Liver (tissue), 9 donors: ENCODE results near the gene GPR62. TPM values are rescaled to one million over a fixed set of nuclear protein-coding genes. Genes with fewer than 3 reads are reported as not detected.

Experiments used
- DNase-seq: peaks from one replicate; pipeline ENCODE4 v3.0.0-alpha.2; 2017; ENCODE audit warnings: low spot score
- H3K27ac ChIP-seq, 2 donors: one replicate each; pipeline ENCODE4 v1.7.0; 2013; ENCODE audit warnings: inconsistent platforms in 2 of 2, low read length in 2 of 2, control low read depth in 1 of 2, low read depth in 1 of 2, mild to moderate bottlenecking in 1 of 2
- H3K27me3 ChIP-seq, 4 donors: one replicate each; pipeline versions ENCODE4 v1.6.1 to v1.7.0; 2013; ENCODE audit warnings: low read length in 3 of 4, inconsistent platforms in 1 of 4, mild to moderate bottlenecking in 1 of 4, moderate library complexity in 1 of 4; ENCODE audit not compliant: control insufficient read depth in 4 of 4, insufficient read depth in 4 of 4
- H3K36me3 ChIP-seq, 4 donors: one replicate each; pipeline versions ENCODE4 v1.6.1 to v1.7.0; 2013; ENCODE audit warnings: low read length in 3 of 4, mild to moderate bottlenecking in 3 of 4, low read depth in 1 of 4, moderate library complexity in 1 of 4; ENCODE audit not compliant: control insufficient read depth in 4 of 4, insufficient read depth in 3 of 4
- H3K4me1 ChIP-seq, 4 donors: one replicate each; pipeline versions ENCODE4 v1.6.1 to v1.7.0; 2013; ENCODE audit warnings: low read length in 3 of 4, mild to moderate bottlenecking in 3 of 4, moderate library complexity in 1 of 4; ENCODE audit not compliant: control insufficient read depth in 4 of 4, insufficient read depth in 4 of 4
- H3K4me3 ChIP-seq, 3 donors: one replicate each; pipeline versions ENCODE4 v1.6.1 to v1.7.0; 2013; ENCODE audit warnings: low read length in 3 of 3, control low read depth in 1 of 3, low read depth in 1 of 3, mild to moderate bottlenecking in 1 of 3
- H3K9ac ChIP-seq, 2 donors: one replicate each; pipeline ENCODE4 v1.7.0; 2013; ENCODE audit warnings: low read length in 2 of 2, mild to moderate bottlenecking in 2 of 2, moderate library complexity in 2 of 2, control low read depth in 1 of 2, low read depth in 1 of 2
- H3K9me3 ChIP-seq, 4 donors: one replicate each; pipeline versions ENCODE4 v1.6.1 to v1.7.0; 2013; ENCODE audit warnings: low read length in 3 of 4; ENCODE audit not compliant: control insufficient read depth in 4 of 4
- EGR1 ChIP-seq, 2 donors: IDR thresholded peaks; 2 replicates each; pipeline ENCODE4 v1.6.1; 2016 to 2018; ENCODE audit warnings: antibody characterized with exemption in 2 of 2, low read depth in 2 of 2
- FOXA1 ChIP-seq: IDR thresholded peaks from 2 replicates; pipeline ENCODE4 v1.6.1; 2016; ENCODE audit warnings: antibody characterized with exemption
- FOXA2 ChIP-seq: IDR thresholded peaks from 2 replicates; pipeline ENCODE4 v1.6.1; 2016; ENCODE audit warnings: antibody characterized with exemption
- HNF4A ChIP-seq, 2 donors: conservative IDR thresholded peaks; 2 replicates each; pipeline ENCODE4 v1.6.1; 2016; ENCODE audit warnings: antibody characterized with exemption in 2 of 2, mild to moderate bottlenecking in 2 of 2
- HNF4G ChIP-seq: IDR thresholded peaks from 2 replicates; pipeline ENCODE4 v1.6.1; 2016; ENCODE audit warnings: antibody characterized with exemption
- JUND ChIP-seq, 2 donors: IDR thresholded peaks; 2 replicates each; pipeline ENCODE4 v1.6.1; 2016; ENCODE audit warnings: antibody characterized with exemption in 2 of 2
- NR2F2 ChIP-seq: IDR thresholded peaks from 2 replicates; pipeline ENCODE4 v1.6.1; 2016; ENCODE audit warnings: antibody characterized with exemption
- RAD21 ChIP-seq, 2 donors: IDR thresholded peaks; 2 replicates each; pipeline ENCODE4 v1.6.1; 2016; ENCODE audit warnings: antibody characterized with exemption in 2 of 2, mild to moderate bottlenecking in 2 of 2
- RXRA ChIP-seq, 2 donors: IDR thresholded peaks; 2 replicates each; pipeline ENCODE4 v1.6.1; 2017 to 2018; ENCODE audit warnings: antibody characterized with exemption in 2 of 2, mild to moderate bottlenecking in 1 of 2
- SP1 ChIP-seq: IDR thresholded peaks from 2 replicates; pipeline ENCODE4 v1.6.1; 2018; ENCODE audit warnings: antibody characterized with exemption, mild to moderate bottlenecking
- TAF1 ChIP-seq: conservative IDR thresholded peaks from 2 replicates; pipeline ENCODE4 v1.6.1; 2016; ENCODE audit warnings: antibody characterized with exemption, mild to moderate bottlenecking
- YY1 ChIP-seq: IDR thresholded peaks from 2 replicates; pipeline ENCODE4 v1.6.1; 2016; ENCODE audit warnings: antibody characterized with exemption, mild to moderate bottlenecking
- WGBS: extraction: QIAGEN DNeasy Blood & Tissue Kit; methylation state at CpG from one replicate; pipeline ENCODE4 v1.1.7; 2013; 5-methylcytosine and 5-hydroxymethylcytosine counted together
- polyA plus RNA-seq, 2 donors: library from polyadenylated mRNA; stranded (reverse) in 1 of 2; unstranded in 1 of 2; fragments of 200-250 nt in 1 of 2; fragments of >200 nt in 1 of 2; fragmentation: Nextera tagmentation in 1 of 2; extraction: Ambion mirVana in 1 of 2; gene quantifications; one replicate each; pipeline versions ENCODE4 v1.2.1 to v1.2.3, GENCODE V29; 2013 to 2015
- total RNA-seq, 2 donors: library from RNA; depleted of rRNA; stranded (reverse); fragments of >200 nt; gene quantifications; one replicate each; pipeline ENCODE4 v1.2.3, GENCODE V29; 2014
- TF ChIP-seq, protein P1 (sequence below): fragments of 150-350 bp; IDR thresholded peaks from 2 replicates; pipeline ENCODE4 v1.5.1; 2017; ENCODE audit warnings: improper control_type of control experiment, low read depth, low read length; ENCODE audit not compliant: missing input control
- TF ChIP-seq, protein P2 (sequence below): IDR thresholded peaks from 2 replicates; pipeline ENCODE4 v1.6.1; 2016; ENCODE audit warnings: antibody characterized with exemption
- TF ChIP-seq, protein P3 (sequence below): IDR thresholded peaks from 2 replicates; pipeline ENCODE4 v1.6.1; 2016; ENCODE audit warnings: antibody characterized with exemption
- TF ChIP-seq, protein P4 (sequence below): IDR thresholded peaks from 2 replicates; pipeline ENCODE4 v1.6.1; 2016; ENCODE audit warnings: antibody characterized with exemption, mild to moderate bottlenecking
- TF ChIP-seq, protein P5 (sequence below): IDR thresholded peaks from 2 replicates; pipeline ENCODE4 v1.6.1; 2016; ENCODE audit warnings: antibody characterized with exemption
- donor health status: healthy.
- donor health status: healthy.
- donor health status: healthy.
- donor health status: healthy.
- donor health status: healthy.

The GPR62 gene
- total and polyA plus RNA-seq, 4 donors: 0.07 to 0.08 TPM; not detected in 2

DNA sequence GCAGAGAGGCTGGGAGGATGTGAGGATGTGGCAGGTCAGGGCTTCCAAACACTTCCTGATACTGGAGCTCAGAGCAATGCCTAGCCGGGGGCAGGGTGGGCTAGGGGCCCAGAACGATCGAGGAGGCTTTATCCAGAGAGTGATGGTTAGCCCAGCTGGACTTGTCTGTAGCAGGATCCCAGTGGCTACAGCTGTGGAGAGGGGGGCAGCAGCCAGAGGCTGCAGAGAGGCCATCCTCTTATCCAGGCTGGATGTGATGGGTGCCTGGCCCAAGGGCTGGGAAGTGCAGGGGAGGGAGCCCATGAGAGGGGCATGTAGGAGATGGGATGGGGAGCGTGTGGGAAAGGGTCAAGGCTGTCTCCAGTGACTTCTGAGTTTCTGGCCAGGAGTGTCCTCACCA is 8.4 kb upstream of the GPR62 start:
- WGBS: 89% methylated on average over 4 of the region's 4 CpGs
- Histone ChIP-seq H3K27me3 (no peaks in the 10 kb centered on the region), H3K4me1 (peaks cover 5 to 15% (median 9%) of the 10 kb centered on the region in 4 donors), H3K9ac (no peak overlapping the region), H3K4me3 (no peak overlapping the region), H3K36me3 (peaks cover 0 to 30% (median 18%) of the 10 kb centered on the region in 4 donors), H3K9me3 (no peaks in the 10 kb centered on the region), H3K27ac (no peak overlapping the region)
- TF ChIP-seq, protein P1, sequence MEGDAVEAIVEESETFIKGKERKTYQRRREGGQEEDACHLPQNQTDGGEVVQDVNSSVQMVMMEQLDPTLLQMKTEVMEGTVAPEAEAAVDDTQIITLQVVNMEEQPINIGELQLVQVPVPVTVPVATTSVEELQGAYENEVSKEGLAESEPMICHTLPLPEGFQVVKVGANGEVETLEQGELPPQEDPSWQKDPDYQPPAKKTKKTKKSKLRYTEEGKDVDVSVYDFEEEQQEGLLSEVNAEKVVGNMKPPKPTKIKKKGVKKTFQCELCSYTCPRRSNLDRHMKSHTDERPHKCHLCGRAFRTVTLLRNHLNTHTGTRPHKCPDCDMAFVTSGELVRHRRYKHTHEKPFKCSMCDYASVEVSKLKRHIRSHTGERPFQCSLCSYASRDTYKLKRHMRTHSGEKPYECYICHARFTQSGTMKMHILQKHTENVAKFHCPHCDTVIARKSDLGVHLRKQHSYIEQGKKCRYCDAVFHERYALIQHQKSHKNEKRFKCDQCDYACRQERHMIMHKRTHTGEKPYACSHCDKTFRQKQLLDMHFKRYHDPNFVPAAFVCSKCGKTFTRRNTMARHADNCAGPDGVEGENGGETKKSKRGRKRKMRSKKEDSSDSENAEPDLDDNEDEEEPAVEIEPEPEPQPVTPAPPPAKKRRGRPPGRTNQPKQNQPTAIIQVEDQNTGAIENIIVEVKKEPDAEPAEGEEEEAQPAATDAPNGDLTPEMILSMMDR: no peak
- TF ChIP-seq, protein P2, sequence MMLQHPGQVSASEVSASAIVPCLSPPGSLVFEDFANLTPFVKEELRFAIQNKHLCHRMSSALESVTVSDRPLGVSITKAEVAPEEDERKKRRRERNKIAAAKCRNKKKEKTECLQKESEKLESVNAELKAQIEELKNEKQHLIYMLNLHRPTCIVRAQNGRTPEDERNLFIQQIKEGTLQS: no peak
- TF ChIP-seq SP1: no peak
- no peak for TF ChIP-seq RAD21 (IDR thresholded peaks at IDR 0.05)
- TF ChIP-seq, protein P3, sequence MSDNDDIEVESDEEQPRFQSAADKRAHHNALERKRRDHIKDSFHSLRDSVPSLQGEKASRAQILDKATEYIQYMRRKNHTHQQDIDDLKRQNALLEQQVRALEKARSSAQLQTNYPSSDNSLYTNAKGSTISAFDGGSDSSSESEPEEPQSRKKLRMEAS: no peak
- TF ChIP-seq, protein P4, sequence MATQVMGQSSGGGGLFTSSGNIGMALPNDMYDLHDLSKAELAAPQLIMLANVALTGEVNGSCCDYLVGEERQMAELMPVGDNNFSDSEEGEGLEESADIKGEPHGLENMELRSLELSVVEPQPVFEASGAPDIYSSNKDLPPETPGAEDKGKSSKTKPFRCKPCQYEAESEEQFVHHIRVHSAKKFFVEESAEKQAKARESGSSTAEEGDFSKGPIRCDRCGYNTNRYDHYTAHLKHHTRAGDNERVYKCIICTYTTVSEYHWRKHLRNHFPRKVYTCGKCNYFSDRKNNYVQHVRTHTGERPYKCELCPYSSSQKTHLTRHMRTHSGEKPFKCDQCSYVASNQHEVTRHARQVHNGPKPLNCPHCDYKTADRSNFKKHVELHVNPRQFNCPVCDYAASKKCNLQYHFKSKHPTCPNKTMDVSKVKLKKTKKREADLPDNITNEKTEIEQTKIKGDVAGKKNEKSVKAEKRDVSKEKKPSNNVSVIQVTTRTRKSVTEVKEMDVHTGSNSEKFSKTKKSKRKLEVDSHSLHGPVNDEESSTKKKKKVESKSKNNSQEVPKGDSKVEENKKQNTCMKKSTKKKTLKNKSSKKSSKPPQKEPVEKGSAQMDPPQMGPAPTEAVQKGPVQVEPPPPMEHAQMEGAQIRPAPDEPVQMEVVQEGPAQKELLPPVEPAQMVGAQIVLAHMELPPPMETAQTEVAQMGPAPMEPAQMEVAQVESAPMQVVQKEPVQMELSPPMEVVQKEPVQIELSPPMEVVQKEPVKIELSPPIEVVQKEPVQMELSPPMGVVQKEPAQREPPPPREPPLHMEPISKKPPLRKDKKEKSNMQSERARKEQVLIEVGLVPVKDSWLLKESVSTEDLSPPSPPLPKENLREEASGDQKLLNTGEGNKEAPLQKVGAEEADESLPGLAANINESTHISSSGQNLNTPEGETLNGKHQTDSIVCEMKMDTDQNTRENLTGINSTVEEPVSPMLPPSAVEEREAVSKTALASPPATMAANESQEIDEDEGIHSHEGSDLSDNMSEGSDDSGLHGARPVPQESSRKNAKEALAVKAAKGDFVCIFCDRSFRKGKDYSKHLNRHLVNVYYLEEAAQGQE: no peak
- no peak for TF ChIP-seq JUND (IDR thresholded peaks at IDR 0.05)
- no peak for TF ChIP-seq YY1
- TF ChIP-seq, protein P5, sequence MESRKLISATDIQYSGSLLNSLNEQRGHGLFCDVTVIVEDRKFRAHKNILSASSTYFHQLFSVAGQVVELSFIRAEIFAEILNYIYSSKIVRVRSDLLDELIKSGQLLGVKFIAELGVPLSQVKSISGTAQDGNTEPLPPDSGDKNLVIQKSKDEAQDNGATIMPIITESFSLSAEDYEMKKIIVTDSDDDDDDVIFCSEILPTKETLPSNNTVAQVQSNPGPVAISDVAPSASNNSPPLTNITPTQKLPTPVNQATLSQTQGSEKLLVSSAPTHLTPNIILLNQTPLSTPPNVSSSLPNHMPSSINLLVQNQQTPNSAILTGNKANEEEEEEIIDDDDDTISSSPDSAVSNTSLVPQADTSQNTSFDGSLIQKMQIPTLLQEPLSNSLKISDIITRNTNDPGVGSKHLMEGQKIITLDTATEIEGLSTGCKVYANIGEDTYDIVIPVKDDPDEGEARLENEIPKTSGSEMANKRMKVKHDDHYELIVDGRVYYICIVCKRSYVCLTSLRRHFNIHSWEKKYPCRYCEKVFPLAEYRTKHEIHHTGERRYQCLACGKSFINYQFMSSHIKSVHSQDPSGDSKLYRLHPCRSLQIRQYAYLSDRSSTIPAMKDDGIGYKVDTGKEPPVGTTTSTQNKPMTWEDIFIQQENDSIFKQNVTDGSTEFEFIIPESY: no peak
- no peak for TF ChIP-seq FOXA2
- TF ChIP-seq RXRA (IDR thresholded peaks at IDR 0.05): no peak
- no peak for TF ChIP-seq TAF1
- no peak for TF ChIP-seq EGR1 (IDR thresholded peaks at IDR 0.05; ENCODE audit: low read depth in 2 of 2)
- no peak for TF ChIP-seq NR2F2
- no peak for TF ChIP-seq HNF4G
- TF ChIP-seq HNF4A (conservative IDR thresholded peaks at IDR 0.05): no peak
- TF ChIP-seq FOXA1: no peak
- DNase-seq: no peak
